Measurements from ENCODE around the gene IQCH.

- no peak for TF ChIP-seq CTCF (IDR thresholded peaks at IDR 0.05)
- no peak for TF ChIP-seq POLR2A (IDR thresholded peaks at IDR 0.05)
- TF ChIP-seq EP300 (IDR thresholded peaks at IDR 0.05), result no peak
- TF ChIP-seq POLR2AphosphoS5 (IDR thresholded peaks at IDR 0.05), result no peak
Observed at GRCh38 chr15:67225336-67225735, 29.2 kb upstream of the IQCH start.

Measured in sigmoid colon (tissue), 4 donors.